NCI-H2196 treated with DMSO at 0.1 percent for 48 hours (cell line): ENCODE measurements around the gene TTLL1.

Experiments
- DNase-seq: peaks from one replicate; lab custom pipeline; 2025; ENCODE audit not compliant: unreplicated experiment; lab: John Stamatoyannopoulos, UW

The TTLL1 gene

GRCh38 chr22:43088984-43089717, at the start of gene TTLL1:
Gene TTLL1, minus strand, starts transcription at chr22:43089391. Its CDS starts 13,805 bp downstream, at chr22:43075586.
- peak; percentile 82 for DNase-seq

- no peak for DNase-seq
Observed at GRCh38 chr22:43136801-43137200, 47.6 kb upstream of the TTLL1 start.

- DNase-seq: no peak
Observed at GRCh38 chr22:43136255-43136654, 47.1 kb upstream of the TTLL1 start.

GRCh38 chr22:43135565-43135964, 46.4 kb upstream of the TTLL1 start:
- no peak for DNase-seq

GRCh38 chr22:43134553-43134952, 45.4 kb upstream of the TTLL1 start:
- no peak for DNase-seq

- DNase-seq: no peak
Observed at GRCh38 chr22:43133401-43133800, 44.2 kb upstream of the TTLL1 start.

GRCh38 chr22:43131773-43132501, 42.7 kb upstream of the TTLL1 start:
- DNase-seq: no peak

GRCh38 chr22:43129426-43130425, 40.5 kb upstream of the TTLL1 start:
- DNase-seq: peak; percentile 51

GRCh38 chr22:43128928-43129424, 39.8 kb upstream of the TTLL1 start:
- peak; percentile 74 for DNase-seq

GRCh38 chr22:43128116-43128515, 38.9 kb upstream of the TTLL1 start:
- no peak for DNase-seq

- no peak for DNase-seq
Observed at GRCh38 chr22:43127166-43127908, 38.1 kb upstream of the TTLL1 start.

- no peak for DNase-seq
Observed at GRCh38 chr22:43126501-43127165, 37.4 kb upstream of the TTLL1 start.

GRCh38 chr22:43118953-43119458, 29.8 kb upstream of the TTLL1 start:
- DNase-seq: no peak

GRCh38 chr22:43118024-43118849, 29.0 kb upstream of the TTLL1 start:
- DNase-seq: no peak

- DNase-seq: no peak
Observed at GRCh38 chr22:43116932-43117331, 27.7 kb upstream of the TTLL1 start.

GRCh38 chr22:43114958-43115357, 25.8 kb upstream of the TTLL1 start:
- DNase-seq: peak; percentile 55

GRCh38 chr22:43113526-43114251, 24.5 kb upstream of the TTLL1 start:
- DNase-seq: no peak
